Measurements from ENCODE around the gene NIF3L1. TPM values are rescaled to one million over a fixed set of nuclear protein-coding genes. Genes with fewer than 3 reads are reported as not detected.

NIF3L1 gene
- total RNA-seq, 2 experiments from 2014 or later, result 37.0 to 39.0 TPM

DNA sequence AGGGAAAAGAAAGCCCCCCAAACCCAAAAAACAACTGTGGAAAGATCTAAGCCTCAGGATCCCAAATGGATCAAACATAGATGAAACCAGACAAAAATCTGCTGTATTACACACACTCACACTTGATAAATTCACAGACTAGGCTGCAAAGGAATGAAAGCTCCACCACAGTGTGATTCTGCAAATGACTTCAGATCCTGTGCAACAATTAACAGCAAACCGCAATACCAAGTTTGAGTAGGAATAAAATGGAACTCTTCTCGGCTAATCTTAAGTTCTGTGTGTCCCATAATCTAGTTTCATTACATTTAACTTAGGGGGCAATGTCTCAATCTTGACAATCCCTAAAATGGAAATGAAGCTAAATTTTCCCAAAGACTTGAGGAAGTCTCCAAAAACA is 36.6 kb upstream of the NIF3L1 start:
- DNase-seq (no peak), ATAC-seq (no peak)
- peaks cover 64% of the 10 kb centered on the region for H3K36me3 Mint-ChIP-seq (ENCODE audit: low read depth)
- H3K27me3 Mint-ChIP-seq (ENCODE audit: low read depth), result no peaks in the 10 kb centered on the region
- H3K9me3 Mint-ChIP-seq (ENCODE audit: insufficient read depth), result no peaks in the 10 kb centered on the region
- no peak overlapping the region for H3K27ac Mint-ChIP-seq
- H3K4me3 Mint-ChIP-seq, result no peak overlapping the region
- ChIA-PET POLR2A (interaction anchor here (0.8 to 2.2 kb wide), 3 partner anchors 9 to 38 kb away, joined by 3 to 13 read pairs (median 5); partner anchors contain the start of gene CLK1), CTCF (no interaction called here)
- peaks cover 14% of the 10 kb centered on the region for H3K4me1 Mint-ChIP-seq (ENCODE audit: low read depth)

DNA sequence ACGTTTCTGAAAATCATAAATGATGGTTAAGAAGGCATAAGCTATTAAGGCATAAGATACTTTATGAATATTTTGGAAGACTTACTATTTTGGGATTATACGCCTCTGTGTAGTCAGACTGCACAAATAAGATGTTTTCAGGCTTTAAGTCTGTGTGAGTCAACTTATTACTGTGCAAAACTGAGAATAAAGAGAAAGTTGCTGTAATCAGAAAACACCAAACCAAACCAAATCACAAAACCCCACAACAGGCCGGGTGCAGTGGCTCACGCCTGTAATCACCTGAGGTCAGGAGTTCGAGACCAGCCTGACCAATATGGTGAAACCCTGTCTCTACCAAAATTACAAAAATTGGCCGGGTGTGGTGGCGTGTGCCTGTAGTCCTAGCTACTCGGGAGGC is 32.4 kb upstream of the NIF3L1 start:
- no peak for ATAC-seq

GRCh38 chr2:200860092-200860795 is 28.9 kb upstream of the NIF3L1 start:
- ATAC-seq, result no peak
- Mint-ChIP-seq H3K4me3 (peak overlapping the region; percentile 95), H3K36me3 (ENCODE audit: low read depth) (peaks cover 82% of the 10 kb centered on the region)

More for the DNA sequence above, 32.4 kb upstream of the NIF3L1 start:
- ChIA-PET POLR2A (interaction anchor here (0.8 to 1.9 kb wide), 4 partner anchors 12 to 42 kb away, joined by 3 to 5 read pairs (median 4); partner anchors contain the start of gene NIF3L1), CTCF (no interaction called here)
- no peaks in the 10 kb centered on the region for H3K27me3 Mint-ChIP-seq (ENCODE audit: low read depth)
- DNase-seq, result no peak
- H3K27ac Mint-ChIP-seq, result no peak overlapping the region
- no peak overlapping the region for H3K4me3 Mint-ChIP-seq
- H3K4me1 Mint-ChIP-seq (ENCODE audit: low read depth), result peaks cover 49% of the 10 kb centered on the region
- H3K36me3 Mint-ChIP-seq (ENCODE audit: low read depth), result peaks cover 85% of the 10 kb centered on the region
- no peaks in the 10 kb centered on the region for H3K9me3 Mint-ChIP-seq (ENCODE audit: insufficient read depth)

DNA sequence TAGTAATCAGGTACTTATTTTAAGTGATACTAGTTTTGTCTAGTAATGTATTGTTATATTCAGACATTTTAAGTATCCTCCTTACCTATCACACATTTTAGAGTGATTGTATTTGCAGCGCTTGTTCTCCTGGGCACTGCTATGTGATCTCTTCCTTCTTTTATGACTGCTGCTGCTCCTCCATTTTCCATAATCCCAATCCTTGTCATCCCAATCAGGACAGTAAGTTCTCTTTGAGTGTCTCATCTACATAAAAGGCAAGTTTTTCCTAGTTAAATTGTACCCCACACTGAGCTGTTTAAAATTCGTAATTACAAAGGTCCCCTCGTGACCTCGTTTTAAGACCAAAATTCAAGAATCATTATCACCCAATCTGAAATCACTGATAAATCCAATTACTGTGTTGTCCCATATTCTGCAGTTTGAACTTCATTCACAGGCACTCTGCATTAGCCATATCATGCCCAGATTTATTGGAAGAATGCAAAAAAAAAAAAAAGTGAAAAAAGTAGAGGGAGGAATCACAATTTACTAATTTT is 27.5 kb upstream of the NIF3L1 start:
- Mint-ChIP-seq H3K27ac (peak overlapping the region; percentile 100), H3K36me3 (ENCODE audit: low read depth) (peaks cover 74% of the 10 kb centered on the region), H3K4me3 (peak overlapping the region; percentile 95), H3K27me3 (ENCODE audit: low read depth) (no peaks in the 10 kb centered on the region), H3K9me3 (ENCODE audit: insufficient read depth) (no peaks in the 10 kb centered on the region), H3K4me1 (ENCODE audit: low read depth) (peaks cover 53% of the 10 kb centered on the region)
- DNase-seq (no peak), ATAC-seq (no peak)
- CTCF ChIA-PET, result interaction anchor here (1.2 to 1.3 kb wide), 2 partner anchors 45 to 46 kb away, joined by 3 to 4 read pairs; no protein-coding TSS in a partner anchor
- POLR2A ChIA-PET, result interaction anchor here (0.5 to 2.0 kb wide), 7 partner anchors 9 to 257 kb away, joined by 3 to 6 read pairs (median 3); partner anchors contain the start of genes CFLAR, NIF3L1 and PPIL3

More at GRCh38 chr2:200860092-200860795, 28.9 kb upstream of the NIF3L1 start:
- H3K9me3 Mint-ChIP-seq (ENCODE audit: insufficient read depth), result no peaks in the 10 kb centered on the region
- ChIA-PET CTCF (interaction anchor here (1.9 kb wide), 1 partner anchor 147 kb away, joined by 5 read pairs; no protein-coding TSS in a partner anchor), POLR2A (interaction anchor here (1.1 to 2.0 kb wide), 3 partner anchors 27 to 29 kb away, joined by 3 to 6 read pairs (median 6); partner anchors contain the start of genes NIF3L1 and PPIL3)
- H3K27me3 Mint-ChIP-seq (ENCODE audit: low read depth), result no peaks in the 10 kb centered on the region
- H3K4me1 Mint-ChIP-seq (ENCODE audit: low read depth), result peaks cover 56% of the 10 kb centered on the region
- peak; percentile 40 for DNase-seq
- peak overlapping the region; percentile 76 for H3K27ac Mint-ChIP-seq

GRCh38 chr2:200862532-200863000 is 26.6 kb upstream of the NIF3L1 start:
- POLR2A ChIA-PET, result interaction anchor here (1.4 to 2.9 kb wide), 6 partner anchors 10 to 320 kb away, joined by 5 to 138 read pairs (median 14); partner anchors contain the start of genes CASP10, CFLAR, NIF3L1 and PPIL3
- Mint-ChIP-seq H3K4me1 (ENCODE audit: low read depth) (peaks cover 53% of the 10 kb centered on the region), H3K27me3 (ENCODE audit: low read depth) (no peaks in the 10 kb centered on the region), H3K4me3 (peak overlapping the region; percentile 95), H3K27ac (peak overlapping the region; percentile 100), H3K36me3 (ENCODE audit: low read depth) (peaks cover 68% of the 10 kb centered on the region), H3K9me3 (ENCODE audit: insufficient read depth) (no peaks in the 10 kb centered on the region)
- DNase-seq, result peak; percentile 79
- ATAC-seq, result peak; percentile 23
- CTCF ChIA-PET, result interaction anchor here (1.2 to 1.3 kb wide), 2 partner anchors 45 to 47 kb away, joined by 3 to 4 read pairs; no protein-coding TSS in a partner anchor

- ChIA-PET CTCF (interaction anchor here (1.0 to 2.6 kb wide), 9 partner anchors 18 to 369 kb away, joined by 3 to 15 read pairs (median 5); partner anchors contain the start of genes NIF3L1 and PPIL3), POLR2A (interaction anchor here (0.7 to 2.9 kb wide), 36 partner anchors 9 to 396 kb away, joined by 3 to 138 read pairs (median 10); partner anchors contain the start of genes BZW1, CASP10, CASP8 and CFLAR)
- H3K27ac Mint-ChIP-seq, result peak overlapping the region; percentile 100
- H3K4me3 Mint-ChIP-seq, result peak overlapping the region; percentile 95
- ATAC-seq, result peak; percentile 9
- H3K4me1 Mint-ChIP-seq (ENCODE audit: low read depth), result peaks cover 42% of the 10 kb centered on the region
- H3K9me3 Mint-ChIP-seq (ENCODE audit: insufficient read depth), result no peaks in the 10 kb centered on the region
- DNase-seq, result peak; percentile 54
- no peaks in the 10 kb centered on the region for H3K27me3 Mint-ChIP-seq (ENCODE audit: low read depth)
- H3K36me3 Mint-ChIP-seq (ENCODE audit: low read depth), result peaks cover 56% of the 10 kb centered on the region
Observed at GRCh38 chr2:200863782-200864175, 25.4 kb upstream of the NIF3L1 start.

DNA sequence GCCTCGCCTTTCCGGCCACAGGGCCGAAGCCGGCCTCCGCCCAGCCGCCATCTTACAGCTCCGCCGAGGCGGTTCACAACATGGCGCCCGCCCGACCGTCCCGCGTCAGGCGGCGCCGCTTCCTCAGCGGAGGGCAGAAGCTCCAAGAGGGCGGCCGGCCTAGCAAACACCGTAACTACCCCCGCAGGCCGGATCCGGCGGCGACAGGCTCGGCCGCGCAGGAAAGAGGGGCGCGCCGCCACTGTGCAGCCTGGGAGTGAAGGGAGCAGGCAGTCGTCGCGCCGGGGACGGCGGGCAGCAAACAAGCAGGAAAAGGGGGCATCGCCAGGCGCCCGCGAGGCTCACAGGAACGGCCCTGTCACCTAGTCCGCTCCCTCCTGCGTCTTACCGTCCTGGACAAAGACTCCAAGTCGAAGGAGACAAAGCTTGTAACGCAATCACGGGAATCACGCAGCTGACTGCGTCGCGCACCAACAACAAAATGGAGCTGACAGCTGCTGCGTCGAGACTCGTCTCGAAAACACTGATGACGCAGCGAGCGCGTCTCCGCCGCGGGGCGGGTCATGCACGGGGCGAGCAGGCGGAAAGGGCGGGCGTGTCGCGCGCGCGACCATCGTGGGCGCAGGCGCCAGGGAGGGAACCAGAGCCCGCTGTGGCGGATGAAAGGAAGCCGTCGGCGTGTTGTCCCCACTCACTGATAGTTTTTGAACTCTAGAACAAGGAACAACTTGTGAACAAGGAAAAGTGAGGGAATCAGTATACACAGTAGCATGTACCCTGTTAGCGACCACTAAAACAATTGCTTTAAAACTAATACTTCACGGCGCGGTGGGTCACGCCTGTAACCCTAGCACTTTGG is 24.8 kb upstream of the NIF3L1 start, which contains the start of gene CLK1:
CLK1 (minus strand) TSS at position 483 of the 859 bp plus-strand sequence. CDS start 2,796 bp downstream, outside the sequence.
- peak within 1 kb of the TSS; percentile 100 for H3K27ac Mint-ChIP-seq
- DNase-seq (peak; percentile 97), ATAC-seq (peak; percentile 82)
- no peaks in the 10 kb centered on the region for H3K27me3 Mint-ChIP-seq (ENCODE audit: low read depth)
- ChIA-PET CTCF (interaction anchor here (1.0 to 2.6 kb wide), 10 partner anchors 17 to 368 kb away, joined by 3 to 15 read pairs (median 4); partner anchors contain the start of genes NIF3L1 and PPIL3), POLR2A (interaction anchor here (0.6 to 2.9 kb wide), 39 partner anchors 8 to 395 kb away, joined by 3 to 138 read pairs (median 8); partner anchors contain the start of genes BZW1, CASP10, CASP8 and CFLAR)
- H3K9me3 Mint-ChIP-seq (ENCODE audit: insufficient read depth), result no peaks in the 10 kb centered on the region
- H3K4me1 Mint-ChIP-seq (ENCODE audit: low read depth), result peaks cover 43% of the 10 kb centered on the region
- H3K4me3 Mint-ChIP-seq, result peak within 1 kb of the TSS; percentile 95
- peaks cover 54% of the 10 kb centered on the region for H3K36me3 Mint-ChIP-seq (ENCODE audit: low read depth)

DNA sequence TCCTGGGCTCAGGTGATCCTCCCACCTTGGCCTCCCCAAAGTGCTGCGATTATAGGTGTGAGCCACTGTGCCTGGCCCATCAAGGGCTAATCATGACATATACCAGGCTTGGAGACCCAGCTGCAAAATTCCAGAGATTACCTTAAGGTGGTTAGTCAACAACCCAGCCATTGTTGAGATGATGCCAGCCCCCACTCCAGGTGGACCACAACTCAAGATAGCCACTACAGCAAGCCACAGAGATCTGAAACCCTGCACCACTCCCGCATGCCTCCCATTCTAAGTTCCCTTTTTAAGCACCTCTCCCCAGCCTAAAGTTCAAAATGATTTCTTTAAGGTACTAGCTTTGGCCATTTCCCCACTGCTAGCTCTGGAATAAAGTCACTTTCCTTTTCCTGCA is 20.2 kb upstream of the NIF3L1 start:
- H3K9me3 Mint-ChIP-seq (ENCODE audit: insufficient read depth), result no peaks in the 10 kb centered on the region
- H3K27me3 Mint-ChIP-seq (ENCODE audit: low read depth), result no peaks in the 10 kb centered on the region
- peaks cover 35% of the 10 kb centered on the region for H3K4me1 Mint-ChIP-seq (ENCODE audit: low read depth)
- ChIA-PET POLR2A (interaction anchor here (0.7 to 2.7 kb wide), 3 partner anchors 9 to 20 kb away, joined by 3 to 18 read pairs (median 3); partner anchors contain the start of genes NIF3L1 and PPIL3), CTCF (interaction anchor here (1.1 to 1.2 kb wide), 2 partner anchors 32 to 364 kb away, joined by 3 read pairs; no protein-coding TSS in a partner anchor)
- H3K27ac Mint-ChIP-seq, result peak overlapping the region; percentile 53
- ATAC-seq, result no peak
- no peak overlapping the region for H3K4me3 Mint-ChIP-seq
- H3K36me3 Mint-ChIP-seq (ENCODE audit: low read depth), result peaks cover 43% of the 10 kb centered on the region
- no peak for DNase-seq

DNA sequence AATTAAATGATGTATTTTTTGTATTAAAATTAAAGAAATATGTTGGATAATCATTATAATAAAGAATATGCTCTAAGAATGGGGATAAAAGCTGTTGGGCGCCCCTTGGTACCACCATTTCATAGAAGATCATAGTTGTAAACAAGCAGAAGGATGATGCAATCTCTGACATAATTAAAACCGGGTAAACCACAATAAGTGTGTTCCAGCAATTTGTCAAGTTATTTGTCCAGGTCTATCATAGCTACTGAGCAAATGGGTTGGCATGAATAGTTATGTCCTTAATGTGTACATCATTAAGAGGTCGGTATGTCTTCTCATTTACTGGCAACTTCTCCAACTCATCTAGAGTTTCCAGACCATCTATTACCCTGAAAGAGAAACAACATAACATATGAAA is 18.0 kb upstream of the NIF3L1 start:
- ChIA-PET POLR2A (interaction anchor here (1.6 to 1.9 kb wide), 2 partner anchors 11 to 18 kb away, joined by 4 to 7 read pairs; partner anchors contain the start of genes NIF3L1 and PPIL3), CTCF (no interaction called here)
- Mint-ChIP-seq H3K4me1 (ENCODE audit: low read depth) (peaks cover 27% of the 10 kb centered on the region), H3K36me3 (ENCODE audit: low read depth) (peaks cover 54% of the 10 kb centered on the region), H3K9me3 (ENCODE audit: insufficient read depth) (no peaks in the 10 kb centered on the region), H3K4me3 (no peak overlapping the region), H3K27me3 (ENCODE audit: low read depth) (no peaks in the 10 kb centered on the region), H3K27ac (peak overlapping the region; percentile 30)
- no peak for DNase-seq
- no peak for ATAC-seq

DNA sequence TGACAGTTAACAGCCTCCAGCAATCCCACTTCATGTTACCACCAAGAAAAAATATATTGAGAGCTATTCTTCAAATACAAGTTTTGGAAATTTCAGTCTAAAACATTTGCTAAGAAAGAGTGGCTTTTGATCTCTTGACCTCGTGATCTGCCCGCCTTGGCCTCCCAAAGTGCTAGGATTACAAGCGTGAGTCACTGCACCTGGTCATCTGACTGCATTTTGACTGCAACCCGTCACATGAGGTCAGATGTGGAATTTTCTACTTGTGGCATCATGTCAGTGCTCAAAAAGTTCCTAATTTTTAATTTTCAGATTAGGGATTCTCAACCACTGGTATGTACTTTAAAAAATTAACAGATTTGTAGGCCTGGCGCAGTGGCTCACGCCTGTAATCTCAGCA is 15.6 kb upstream of the NIF3L1 start:
- H3K27me3 Mint-ChIP-seq (ENCODE audit: low read depth), result no peaks in the 10 kb centered on the region
- no peak for ATAC-seq
- ChIA-PET POLR2A (interaction anchor here (1.5 kb wide), 1 partner anchor 10 kb away, joined by 5 read pairs; no protein-coding TSS in a partner anchor), CTCF (no interaction called here)
- peaks cover 60% of the 10 kb centered on the region for H3K36me3 Mint-ChIP-seq (ENCODE audit: low read depth)
- H3K9me3 Mint-ChIP-seq (ENCODE audit: insufficient read depth), result no peaks in the 10 kb centered on the region
- H3K4me3 Mint-ChIP-seq, result no peak overlapping the region
- H3K27ac Mint-ChIP-seq, result no peak overlapping the region
- DNase-seq, result no peak
- H3K4me1 Mint-ChIP-seq (ENCODE audit: low read depth), result peaks cover 20% of the 10 kb centered on the region

Measured in activated CD8-positive, alpha-beta T cell treated with anti-CD3 and anti-CD28 coated beads, Interleukin-2, amount 10 ng/mL, durations not matched to agents 7 days and 5 days (primary cell).